Measurements from ENCODE around the gene PITPNC1.

The PITPNC1 gene

GRCh38 chr17:67500261-67500660, 123.2 kb downstream of the PITPNC1 start:
- DNase-seq (ENCODE audit: low read depth, low spot score), result no peak
- CTCF ChIA-PET, result interaction anchor here (2.7 kb wide), 1 partner anchor 25 kb away, joined by 10 read pairs; no protein-coding TSS in a partner anchor
- POLR2A ChIA-PET, result interaction anchor here (0.6 kb wide), 1 partner anchor 20 kb away, joined by 3 read pairs; no protein-coding TSS in a partner anchor
- no peak for TF ChIP-seq CTCF (IDR thresholded peaks at IDR 0.05; ENCODE audit: insufficient read depth, low read length, missing control alignments)
- H3K4me3 ChIP-seq (ENCODE audit: low read depth, low read length), result no peak overlapping the region

- CTCF ChIA-PET, result interaction anchor here (1.5 to 2.7 kb wide), 2 partner anchors 20 to 25 kb away, joined by 3 to 10 read pairs; no protein-coding TSS in a partner anchor
- POLR2A ChIA-PET, result interaction anchor here (0.6 kb wide), 1 partner anchor 21 kb away, joined by 3 read pairs; no protein-coding TSS in a partner anchor
- no peak overlapping the region for H3K4me3 ChIP-seq (ENCODE audit: low read depth, low read length)
- TF ChIP-seq CTCF (IDR thresholded peaks at IDR 0.05; ENCODE audit: insufficient read depth, low read length, missing control alignments), result no peak
- DNase-seq (ENCODE audit: low read depth, low spot score), result no peak
Observed at GRCh38 chr17:67500677-67501300, 123.7 kb downstream of the PITPNC1 start.

GRCh38 chr17:67502151-67502550, 125.1 kb downstream of the PITPNC1 start:
- no peak overlapping the region for H3K4me3 ChIP-seq (ENCODE audit: low read depth, low read length)
- no peak for DNase-seq (ENCODE audit: low read depth, low spot score)
- TF ChIP-seq CTCF (IDR thresholded peaks at IDR 0.05; ENCODE audit: insufficient read depth, low read length, missing control alignments), result no peak
- ChIA-PET CTCF (interaction anchor here (0.9 to 2.7 kb wide), 3 partner anchors 21 to 116 kb away, joined by 3 to 10 read pairs (median 5); no protein-coding TSS in a partner anchor), POLR2A (no interaction called here)

- CTCF ChIA-PET, result no interaction called here
Observed at GRCh38 chr17:67503184-67503583, 126.1 kb downstream of the PITPNC1 start.

GRCh38 chr17:67503739-67504138, 126.7 kb downstream of the PITPNC1 start:
- POLR2A ChIA-PET, result no interaction called here
- CTCF ChIA-PET, result no interaction called here
- no peak overlapping the region for H3K4me3 ChIP-seq (ENCODE audit: low read depth, low read length)
- no peak for TF ChIP-seq CTCF (IDR thresholded peaks at IDR 0.05; ENCODE audit: insufficient read depth, low read length, missing control alignments)
- DNase-seq (ENCODE audit: low read depth, low spot score), result no peak

More at GRCh38 chr17:67503184-67503583, 126.1 kb downstream of the PITPNC1 start:
- H3K4me3 ChIP-seq (ENCODE audit: low read depth, low read length), result no peak overlapping the region
- no peak for DNase-seq (ENCODE audit: low read depth, low spot score)
- POLR2A ChIA-PET, result no interaction called here
- no peak for TF ChIP-seq CTCF (IDR thresholded peaks at IDR 0.05; ENCODE audit: insufficient read depth, low read length, missing control alignments)

GRCh38 chr17:67504182-67504581, 127.1 kb downstream of the PITPNC1 start:
- H3K4me3 ChIP-seq (ENCODE audit: low read depth, low read length), result no peak overlapping the region
- no peak for DNase-seq (ENCODE audit: low read depth, low spot score)
- no peak for TF ChIP-seq CTCF (IDR thresholded peaks at IDR 0.05; ENCODE audit: insufficient read depth, low read length, missing control alignments)
- ChIA-PET POLR2A (no interaction called here), CTCF (interaction anchor here (1.0 kb wide), 1 partner anchor 29 kb away, joined by 5 read pairs; no protein-coding TSS in a partner anchor)
